OCI-LY3 (cell line): ENCODE data around the gene EVA1A.

Experiments
- EZH2phosphoT487 ChIP-seq: fragments of 200-600 bp; shearing (Covaris generic); IDR thresholded peaks from 2 replicates; pipeline ENCODE4 v1.6.1; 2018; ENCODE audit warnings: antibody characterized with exemption, mixed run types, low read depth
- TF ChIP-seq, protein P1 (sequence below): fragments of 200-600, 300-600 bp; sonication (generic); IDR thresholded peaks from 2 replicates; pipeline ENCODE4 v1.5.1; 2014; ENCODE audit warnings: antibody characterized with exemption, low read length, low read depth

DNA sequence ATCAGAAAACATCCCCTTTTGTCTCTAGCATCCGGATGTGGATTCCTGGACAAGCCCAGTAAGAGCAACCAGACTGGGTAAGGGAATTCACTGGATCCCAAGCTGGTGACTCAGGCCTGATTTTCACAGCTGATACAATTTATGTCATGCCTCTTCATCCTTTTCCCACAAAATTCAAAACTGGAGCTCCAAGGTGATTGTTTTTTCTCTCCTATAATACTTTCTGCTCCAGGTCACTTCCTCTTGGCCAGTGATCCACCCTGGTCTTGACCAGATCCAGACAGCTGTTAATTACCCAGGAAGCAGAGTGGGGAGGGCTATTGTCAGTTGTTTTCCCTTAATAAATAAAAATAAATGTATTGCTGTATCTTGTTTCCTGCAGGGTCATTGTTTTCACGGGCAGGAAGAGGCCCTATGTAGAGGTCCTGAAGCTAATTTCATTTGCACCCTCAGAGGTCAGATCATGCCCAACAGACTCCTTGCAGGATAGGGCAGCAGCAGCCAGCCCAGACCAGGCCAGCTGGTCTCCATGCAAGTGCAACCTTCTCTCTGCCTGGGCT lies 57.6 kb downstream of the EVA1A start:
- TF ChIP-seq, protein P1, sequence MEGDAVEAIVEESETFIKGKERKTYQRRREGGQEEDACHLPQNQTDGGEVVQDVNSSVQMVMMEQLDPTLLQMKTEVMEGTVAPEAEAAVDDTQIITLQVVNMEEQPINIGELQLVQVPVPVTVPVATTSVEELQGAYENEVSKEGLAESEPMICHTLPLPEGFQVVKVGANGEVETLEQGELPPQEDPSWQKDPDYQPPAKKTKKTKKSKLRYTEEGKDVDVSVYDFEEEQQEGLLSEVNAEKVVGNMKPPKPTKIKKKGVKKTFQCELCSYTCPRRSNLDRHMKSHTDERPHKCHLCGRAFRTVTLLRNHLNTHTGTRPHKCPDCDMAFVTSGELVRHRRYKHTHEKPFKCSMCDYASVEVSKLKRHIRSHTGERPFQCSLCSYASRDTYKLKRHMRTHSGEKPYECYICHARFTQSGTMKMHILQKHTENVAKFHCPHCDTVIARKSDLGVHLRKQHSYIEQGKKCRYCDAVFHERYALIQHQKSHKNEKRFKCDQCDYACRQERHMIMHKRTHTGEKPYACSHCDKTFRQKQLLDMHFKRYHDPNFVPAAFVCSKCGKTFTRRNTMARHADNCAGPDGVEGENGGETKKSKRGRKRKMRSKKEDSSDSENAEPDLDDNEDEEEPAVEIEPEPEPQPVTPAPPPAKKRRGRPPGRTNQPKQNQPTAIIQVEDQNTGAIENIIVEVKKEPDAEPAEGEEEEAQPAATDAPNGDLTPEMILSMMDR, result no peak
- no peak for TF ChIP-seq EZH2phosphoT487
